Cardiac fibroblast (primary cell): ENCODE results near the gene ADGRD2.

Source experiments
- DNase-seq, 2 donors: peaks; one replicate each; pipeline versions ENCODE4 v3.0.0 to v3.0.0-alpha.2; 2010; ENCODE audit warnings: low read depth in 2 of 2
- H3K4me3 ChIP-seq, 2 donors: replicated peaks in 1 of 2; 1 replicate in 1 of 2; 2 replicates in 1 of 2; pipeline ENCODE4 v1.5.1; 2011; ENCODE audit warnings: low read depth in 2 of 2, low read length in 2 of 2, mild to moderate bottlenecking in 2 of 2, moderate library complexity in 1 of 2
- TF ChIP-seq, protein P1 (sequence below): IDR thresholded peaks from one replicate; pipeline ENCODE4 v1.5.1; 2011; ENCODE audit warnings: low read depth, mild to moderate bottlenecking, low read length, inconsistent platforms

ADGRD2 gene

DNA sequence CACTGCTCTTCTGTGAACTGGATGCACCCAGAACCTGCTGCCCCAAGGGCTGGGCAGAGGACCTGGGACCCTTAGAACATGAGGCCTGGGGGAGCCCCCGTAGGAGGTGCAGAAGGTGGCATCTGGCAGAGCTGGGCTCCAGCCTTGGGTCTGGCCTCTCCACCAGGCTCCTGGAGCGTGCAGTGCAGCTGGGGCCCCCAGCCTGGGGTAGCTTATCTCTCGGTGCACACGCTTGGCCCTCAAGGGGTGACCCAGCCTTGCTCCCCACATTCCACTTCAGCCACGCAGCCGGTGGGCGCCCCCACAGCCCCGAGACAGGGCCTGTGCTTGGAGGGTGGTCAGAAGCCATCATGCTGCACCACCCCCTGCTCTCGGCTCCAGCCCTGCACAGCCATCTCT, 62.6 kb downstream of the ADGRD2 start:
- DNase-seq = no peak
- H3K4me3 ChIP-seq = no peak overlapping the region
- TF ChIP-seq, protein P1, sequence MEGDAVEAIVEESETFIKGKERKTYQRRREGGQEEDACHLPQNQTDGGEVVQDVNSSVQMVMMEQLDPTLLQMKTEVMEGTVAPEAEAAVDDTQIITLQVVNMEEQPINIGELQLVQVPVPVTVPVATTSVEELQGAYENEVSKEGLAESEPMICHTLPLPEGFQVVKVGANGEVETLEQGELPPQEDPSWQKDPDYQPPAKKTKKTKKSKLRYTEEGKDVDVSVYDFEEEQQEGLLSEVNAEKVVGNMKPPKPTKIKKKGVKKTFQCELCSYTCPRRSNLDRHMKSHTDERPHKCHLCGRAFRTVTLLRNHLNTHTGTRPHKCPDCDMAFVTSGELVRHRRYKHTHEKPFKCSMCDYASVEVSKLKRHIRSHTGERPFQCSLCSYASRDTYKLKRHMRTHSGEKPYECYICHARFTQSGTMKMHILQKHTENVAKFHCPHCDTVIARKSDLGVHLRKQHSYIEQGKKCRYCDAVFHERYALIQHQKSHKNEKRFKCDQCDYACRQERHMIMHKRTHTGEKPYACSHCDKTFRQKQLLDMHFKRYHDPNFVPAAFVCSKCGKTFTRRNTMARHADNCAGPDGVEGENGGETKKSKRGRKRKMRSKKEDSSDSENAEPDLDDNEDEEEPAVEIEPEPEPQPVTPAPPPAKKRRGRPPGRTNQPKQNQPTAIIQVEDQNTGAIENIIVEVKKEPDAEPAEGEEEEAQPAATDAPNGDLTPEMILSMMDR = no peak

DNA sequence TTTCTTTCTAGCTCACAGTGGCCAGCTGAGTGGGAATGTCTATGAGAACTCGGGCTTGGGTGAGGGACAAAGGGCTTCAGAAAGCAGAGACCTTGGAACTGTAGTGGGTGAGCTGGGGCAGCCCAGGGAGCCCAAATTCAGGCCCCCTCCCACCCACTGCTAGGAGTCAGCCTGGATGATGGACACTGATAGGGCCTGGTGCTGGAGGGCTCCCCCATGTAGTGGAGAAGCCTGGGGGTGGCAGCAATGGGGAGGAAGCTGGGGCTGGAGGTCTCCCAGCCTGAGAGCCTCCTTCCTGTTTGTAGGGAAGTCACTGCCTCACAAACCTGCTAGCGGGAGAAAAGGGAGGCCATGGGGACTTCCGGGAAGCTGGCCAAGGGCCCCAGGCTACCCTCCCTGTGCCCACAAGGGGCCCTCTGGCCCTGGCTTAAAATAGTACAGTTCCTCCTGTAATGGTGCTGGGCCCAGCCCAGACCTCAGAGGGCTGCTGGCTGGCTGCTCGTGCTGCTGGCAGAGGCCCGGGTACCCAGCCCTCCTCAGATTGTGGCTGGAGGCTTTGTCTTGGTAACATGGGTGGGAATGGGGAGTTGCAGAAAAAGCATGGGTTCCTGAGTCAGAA, 63.2 kb downstream of the ADGRD2 start:
- DNase-seq = no peak
- TF ChIP-seq, protein P1 = no peak
- H3K4me3 ChIP-seq = no peak overlapping the region

DNA sequence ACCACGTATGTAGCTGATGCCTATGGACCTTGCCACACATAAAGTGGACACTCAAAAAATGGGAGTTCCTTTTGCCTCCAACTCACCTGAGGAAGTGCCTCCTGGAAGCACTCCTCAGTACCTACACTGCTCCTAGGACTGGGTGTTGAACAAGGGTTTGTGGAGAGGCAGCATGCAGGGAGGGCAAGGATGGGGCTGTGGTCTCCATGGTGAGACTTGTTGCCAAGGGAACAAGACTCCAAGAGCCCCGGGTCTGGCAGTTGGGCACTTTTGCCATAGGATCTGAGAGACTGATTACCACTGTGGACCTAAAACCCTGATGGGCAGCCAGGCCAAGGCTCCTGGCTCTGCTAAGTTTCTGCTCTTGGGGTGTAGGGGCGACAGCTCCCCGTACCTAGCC, 63.9 kb downstream of the ADGRD2 start:
- TF ChIP-seq, protein P1 = no peak
- no peak overlapping the region for H3K4me3 ChIP-seq
- no peak for DNase-seq

DNA sequence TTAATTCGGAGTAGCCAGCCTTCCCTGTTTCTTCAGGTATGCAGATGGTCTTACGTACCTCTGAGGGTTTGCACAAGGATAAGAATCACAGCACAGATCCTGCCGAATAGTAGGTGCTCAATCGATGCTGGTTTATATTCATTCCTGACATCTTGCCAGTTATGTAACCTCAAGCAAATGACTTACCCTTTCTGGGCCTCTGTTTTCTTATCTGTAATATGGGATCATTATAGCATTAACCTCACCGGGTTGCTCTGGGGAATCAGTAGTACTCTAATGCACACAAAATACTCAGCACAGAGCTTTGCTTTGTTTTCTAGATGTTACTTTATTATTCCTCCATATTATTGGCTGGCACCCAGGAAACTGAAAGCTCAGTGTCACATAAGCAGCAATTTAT, 64.6 kb downstream of the ADGRD2 start:
- TF ChIP-seq, protein P1 = no peak
- no peak for DNase-seq
- no peak overlapping the region for H3K4me3 ChIP-seq

DNA sequence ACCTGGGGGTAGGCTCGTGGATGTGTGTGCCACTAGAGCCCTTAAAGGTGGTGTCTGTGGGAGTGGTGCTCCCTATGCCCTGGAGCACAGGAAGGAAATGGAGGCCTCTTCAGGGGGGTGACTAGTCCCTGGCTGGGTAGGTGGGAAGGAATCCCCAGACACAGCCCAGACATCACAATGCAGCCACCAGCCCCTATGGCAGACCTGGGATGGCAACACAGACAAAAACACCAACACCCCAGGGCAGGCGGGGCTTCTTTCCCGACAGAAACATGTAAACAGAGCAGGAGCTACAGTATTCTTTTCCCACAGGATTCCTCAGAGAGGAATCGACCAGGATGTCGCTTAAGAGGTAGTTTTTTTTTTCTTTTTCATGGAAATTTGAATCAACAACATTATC, 67.3 kb downstream of the ADGRD2 start:
- no peak for DNase-seq
- TF ChIP-seq, protein P1 = no peak
- no peak overlapping the region for H3K4me3 ChIP-seq

DNA sequence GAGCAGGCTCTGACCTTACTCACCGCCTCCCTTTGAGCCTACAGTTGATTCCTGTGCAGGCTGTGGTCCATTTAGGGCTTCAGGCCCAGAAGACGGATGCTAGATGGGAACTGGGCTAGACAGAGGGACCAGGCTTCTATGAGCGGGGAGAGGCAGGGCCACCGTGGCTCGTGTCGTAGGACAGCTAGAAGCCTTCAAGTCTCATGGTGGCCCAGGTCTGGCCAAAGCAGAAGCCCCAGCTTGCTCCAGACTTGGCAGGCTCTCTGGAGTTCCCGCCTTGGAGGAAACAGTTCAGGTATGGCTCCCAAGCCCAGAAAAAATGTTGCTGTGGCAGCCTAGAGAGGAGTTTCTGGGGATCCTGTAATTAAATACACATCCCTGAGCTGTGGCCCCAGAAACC, 67.9 kb downstream of the ADGRD2 start:
- no peak for DNase-seq
- TF ChIP-seq, protein P1 = no peak
- H3K4me3 ChIP-seq = no peak overlapping the region

DNA sequence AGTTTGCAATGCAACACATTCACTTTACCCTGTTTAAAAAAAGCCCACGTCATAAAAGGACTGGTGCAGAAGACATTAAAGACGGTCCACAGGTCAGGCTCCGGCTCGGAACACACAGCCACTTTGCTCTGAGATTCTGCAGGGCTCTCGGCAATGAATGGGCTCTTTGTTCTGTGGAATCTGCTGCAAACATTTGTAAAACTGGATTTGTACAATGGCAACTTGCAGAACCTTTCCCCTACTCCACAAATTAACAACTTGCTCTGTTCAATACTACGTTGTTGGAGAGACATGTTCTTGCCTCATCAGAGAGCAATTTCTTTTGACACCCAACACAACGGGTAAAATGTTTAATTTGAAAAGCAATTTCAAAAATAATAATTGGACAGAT, 70.0 kb downstream of the ADGRD2 start:
- no peak overlapping the region for H3K4me3 ChIP-seq
- TF ChIP-seq, protein P1 = no peak
- no peak for DNase-seq
